GM13976 (cell line): Measurements from ENCODE around the gene GID8.

Source experiments
- DNase-seq: peaks from one replicate; pipeline ENCODE4 v3.0.0; 2012; ENCODE audit warnings: low spot score
- in situ Hi-C: fragments of 300-500 bp; cut with MboI; formaldehyde crosslinking; loops from one replicate; pipeline ENCODE4 v1.12.0; 2022; ENCODE audit warnings: low sequenced_read_pairs, mixed read lengths, inconsistent platforms; ENCODE audit not compliant: unreplicated experiment
- TF ChIP-seq, protein P1 (sequence below): IDR thresholded peaks from 2 replicates; pipeline ENCODE4 v1.5.1; 2012; ENCODE audit warnings: borderline replicate concordance, mild to moderate bottlenecking; ENCODE audit not compliant: insufficient read depth; ENCODE audit errors: extremely low read depth, missing control alignments, control extremely low read depth

The GID8 gene

DNA sequence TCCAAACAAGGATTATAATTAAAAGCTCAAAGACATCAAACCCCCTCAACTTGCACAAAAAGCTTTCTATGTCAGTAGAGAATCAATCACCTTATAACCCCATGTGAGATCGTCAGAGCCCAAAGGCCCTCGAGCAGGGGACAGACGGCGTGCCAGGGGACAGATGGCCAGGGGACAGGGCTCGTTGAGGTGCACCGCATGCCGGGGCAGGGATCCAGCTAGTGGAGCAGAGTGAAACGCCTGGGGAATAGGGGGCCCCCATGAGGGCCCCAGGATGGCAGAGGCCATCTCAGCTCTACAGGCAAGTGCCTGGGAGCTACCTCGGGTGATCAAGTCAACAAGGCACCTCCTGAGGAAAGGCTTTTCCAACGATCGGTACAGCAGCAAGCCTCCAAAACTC is 40.3 kb upstream of the GID8 start:
- no peak for DNase-seq
- in situ Hi-C loops = no loop called here
- TF ChIP-seq, protein P1, sequence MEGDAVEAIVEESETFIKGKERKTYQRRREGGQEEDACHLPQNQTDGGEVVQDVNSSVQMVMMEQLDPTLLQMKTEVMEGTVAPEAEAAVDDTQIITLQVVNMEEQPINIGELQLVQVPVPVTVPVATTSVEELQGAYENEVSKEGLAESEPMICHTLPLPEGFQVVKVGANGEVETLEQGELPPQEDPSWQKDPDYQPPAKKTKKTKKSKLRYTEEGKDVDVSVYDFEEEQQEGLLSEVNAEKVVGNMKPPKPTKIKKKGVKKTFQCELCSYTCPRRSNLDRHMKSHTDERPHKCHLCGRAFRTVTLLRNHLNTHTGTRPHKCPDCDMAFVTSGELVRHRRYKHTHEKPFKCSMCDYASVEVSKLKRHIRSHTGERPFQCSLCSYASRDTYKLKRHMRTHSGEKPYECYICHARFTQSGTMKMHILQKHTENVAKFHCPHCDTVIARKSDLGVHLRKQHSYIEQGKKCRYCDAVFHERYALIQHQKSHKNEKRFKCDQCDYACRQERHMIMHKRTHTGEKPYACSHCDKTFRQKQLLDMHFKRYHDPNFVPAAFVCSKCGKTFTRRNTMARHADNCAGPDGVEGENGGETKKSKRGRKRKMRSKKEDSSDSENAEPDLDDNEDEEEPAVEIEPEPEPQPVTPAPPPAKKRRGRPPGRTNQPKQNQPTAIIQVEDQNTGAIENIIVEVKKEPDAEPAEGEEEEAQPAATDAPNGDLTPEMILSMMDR = no peak

DNA sequence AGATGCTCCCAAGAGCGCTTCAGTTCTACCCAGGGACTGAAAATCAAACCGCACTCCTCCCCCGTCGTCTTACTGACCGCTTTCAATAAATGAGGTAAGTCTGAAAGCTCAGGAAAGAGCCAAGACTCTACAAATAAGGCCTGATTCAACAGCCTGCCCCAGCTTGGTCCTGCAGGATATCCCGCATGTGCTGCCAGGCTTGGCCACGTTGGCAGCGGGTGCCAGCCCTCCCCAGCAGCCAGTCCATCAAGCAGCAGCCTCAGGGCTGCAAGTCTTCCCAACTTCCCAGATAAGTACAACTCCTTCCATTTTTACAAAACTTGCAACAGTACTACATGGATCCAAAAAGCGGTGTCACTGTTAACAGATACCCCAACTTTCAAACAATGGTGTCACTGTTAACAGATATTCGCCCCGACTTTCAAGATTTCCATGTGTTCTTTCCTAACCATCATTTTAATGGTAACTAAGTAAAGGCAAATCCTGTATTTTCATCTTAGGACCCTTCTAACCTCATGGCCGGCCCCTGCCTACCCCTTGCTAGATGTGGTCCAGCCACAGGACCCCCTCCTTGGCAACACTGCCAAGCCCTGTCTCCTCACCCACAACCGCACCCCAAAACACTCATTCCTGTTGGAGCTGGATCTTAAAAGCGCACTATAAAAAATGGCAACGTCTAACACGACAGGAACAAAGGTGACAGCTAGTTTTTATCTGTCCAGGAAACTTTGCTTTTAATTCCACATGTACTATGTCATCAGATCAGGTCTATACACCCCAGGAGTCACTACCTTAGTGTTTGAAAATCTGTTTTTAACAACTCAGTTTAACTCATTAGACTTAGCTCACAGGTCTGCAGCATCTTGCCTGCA is 39.6 kb upstream of the GID8 start:
- TF ChIP-seq, protein P1 = no peak
- in situ Hi-C loops = no loop called here
- no peak for DNase-seq

DNA sequence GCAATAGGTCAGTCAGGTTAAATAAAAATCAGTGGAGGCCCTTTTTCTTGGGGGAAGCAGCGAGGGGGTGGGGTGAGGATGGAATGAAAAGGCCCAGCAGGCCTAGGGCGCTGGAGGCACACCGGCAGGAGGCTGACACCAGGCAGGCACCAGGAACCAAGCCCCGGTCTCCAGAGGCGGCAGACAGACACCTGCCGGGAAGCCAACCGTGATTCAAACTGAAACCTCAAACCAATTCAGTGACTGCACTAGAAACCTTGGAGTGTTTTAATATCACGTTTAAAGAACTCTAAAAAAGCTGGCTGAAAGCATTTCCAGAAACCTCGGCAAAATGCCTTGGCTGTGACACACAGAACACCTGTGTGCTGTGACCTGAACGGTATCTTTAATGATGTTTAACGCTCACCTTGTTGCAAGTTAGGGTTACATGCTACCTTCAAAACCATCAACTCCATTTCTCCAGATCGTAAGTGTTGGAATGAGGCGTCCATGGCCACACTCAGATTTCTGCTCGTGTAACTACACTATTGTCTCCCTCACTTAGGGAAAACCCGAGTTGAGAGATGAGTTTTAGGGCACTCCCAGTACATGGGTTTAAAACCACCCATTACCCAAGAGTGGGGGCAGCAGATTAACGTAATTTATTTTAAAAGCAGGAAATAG is 38.8 kb upstream of the GID8 start:
- in situ Hi-C loops = no loop called here
- DNase-seq = peak; percentile 79
- TF ChIP-seq, protein P1 = no peak

DNA sequence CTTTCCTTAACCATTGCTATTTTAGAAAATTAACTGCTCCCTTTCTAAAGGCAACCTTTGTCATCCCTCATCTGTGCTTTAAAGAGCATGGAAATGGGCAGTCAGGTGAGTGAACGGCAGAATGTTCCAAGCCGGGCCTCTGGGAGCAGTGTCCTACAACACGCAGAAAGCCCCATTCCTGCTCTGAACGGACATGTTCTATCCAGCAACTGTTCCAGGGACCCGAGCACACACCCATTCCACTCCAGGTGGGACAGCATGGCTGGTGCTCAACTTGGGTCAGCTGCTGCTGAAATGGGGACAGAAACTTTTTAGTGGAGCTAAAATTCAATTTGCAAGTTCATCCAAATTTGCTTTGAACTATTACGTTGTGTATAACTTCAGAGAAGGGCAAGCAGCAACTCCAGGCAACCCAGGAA is 38.3 kb upstream of the GID8 start:
- TF ChIP-seq, protein P1 = no peak
- in situ Hi-C loops = no loop called here
- DNase-seq = no peak

DNA sequence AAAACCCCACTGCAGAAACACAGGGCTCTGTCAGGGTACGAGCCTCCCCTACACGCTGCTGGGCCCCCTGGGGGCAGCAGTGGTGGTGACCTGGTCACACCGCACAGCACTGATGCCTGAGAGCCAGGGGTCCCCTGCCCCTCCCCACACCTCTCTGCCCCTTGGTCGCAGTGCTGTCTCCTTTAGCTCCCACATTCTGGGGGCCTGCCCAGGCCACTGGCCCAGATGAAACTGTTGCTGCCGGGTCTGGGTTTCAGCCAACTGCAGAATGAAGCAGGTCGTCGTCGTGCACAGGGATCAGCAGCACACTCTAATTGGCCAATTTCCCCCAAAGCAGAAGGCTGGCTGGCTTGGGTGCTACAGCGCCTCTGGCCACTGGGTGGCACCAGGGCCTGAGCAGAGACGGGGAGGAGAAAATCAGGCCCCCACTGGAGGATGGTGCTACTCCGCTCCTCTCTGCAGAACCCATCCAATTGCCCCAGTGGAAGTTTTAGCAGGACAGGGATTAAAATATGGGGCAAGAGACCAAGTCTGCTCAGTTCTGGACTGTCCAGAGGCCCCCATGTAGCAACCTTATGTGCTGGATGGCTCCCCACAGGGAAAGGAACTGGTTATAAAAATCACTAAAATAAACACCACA is 37.8 kb upstream of the GID8 start:
- peak; percentile 92 for DNase-seq
- in situ Hi-C loops = no loop called here
- TF ChIP-seq, protein P1 = peak; percentile 95

DNA sequence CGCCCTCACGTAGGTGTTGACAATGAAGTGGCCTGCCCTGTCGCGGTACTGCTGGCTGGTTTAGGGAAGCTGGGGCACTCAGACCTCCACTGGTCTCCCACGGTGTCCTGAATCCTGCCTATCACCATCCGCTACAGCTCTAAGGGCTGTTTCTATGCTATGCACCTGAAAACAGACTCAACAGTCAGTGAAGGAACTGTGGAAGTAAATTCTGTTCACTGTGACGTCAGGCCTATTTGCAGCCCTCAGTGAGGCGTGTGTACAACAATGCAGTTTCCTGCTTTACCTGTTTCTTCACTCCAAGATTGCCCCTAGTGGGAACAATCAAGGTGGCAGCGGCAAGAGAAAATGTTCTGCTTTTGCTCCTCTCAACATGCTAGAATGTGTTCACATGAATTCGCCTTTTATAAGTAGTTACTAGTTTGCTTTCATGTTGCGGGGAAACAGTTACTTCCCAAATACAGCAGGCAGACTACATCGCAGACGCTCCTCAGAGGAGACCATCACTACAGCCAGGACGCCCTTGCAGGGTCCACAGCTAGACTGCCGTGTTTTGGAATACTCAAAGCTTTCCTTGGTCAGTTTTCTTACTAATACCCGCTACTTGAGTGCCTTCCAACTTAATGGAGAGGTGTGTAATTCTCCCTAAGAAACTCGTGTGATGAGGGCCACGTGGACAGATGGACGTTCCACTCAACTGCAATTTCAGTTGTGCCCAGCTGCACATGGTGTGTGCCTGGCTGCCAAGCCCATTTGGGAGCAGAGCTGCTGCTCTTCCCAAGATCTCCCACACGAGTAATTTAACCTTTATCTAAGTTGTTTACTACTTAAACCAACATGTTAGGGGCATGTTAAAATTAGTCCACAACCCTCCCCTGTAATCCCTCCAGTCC is 37.0 kb upstream of the GID8 start:
- no peak for DNase-seq
- in situ Hi-C loops = no loop called here
- TF ChIP-seq, protein P1 = no peak
